GM15510 (cell line): ENCODE data around the gene CCNI.

Experiments used
- POLR2A ChIP-seq: IDR thresholded peaks from 3 replicates; pipeline ENCODE4 v1.6.1; 2011; ENCODE audit warnings: borderline replicate concordance; ENCODE audit not compliant: insufficient read length; ENCODE audit errors: extremely low read depth

The CCNI gene

DNA sequence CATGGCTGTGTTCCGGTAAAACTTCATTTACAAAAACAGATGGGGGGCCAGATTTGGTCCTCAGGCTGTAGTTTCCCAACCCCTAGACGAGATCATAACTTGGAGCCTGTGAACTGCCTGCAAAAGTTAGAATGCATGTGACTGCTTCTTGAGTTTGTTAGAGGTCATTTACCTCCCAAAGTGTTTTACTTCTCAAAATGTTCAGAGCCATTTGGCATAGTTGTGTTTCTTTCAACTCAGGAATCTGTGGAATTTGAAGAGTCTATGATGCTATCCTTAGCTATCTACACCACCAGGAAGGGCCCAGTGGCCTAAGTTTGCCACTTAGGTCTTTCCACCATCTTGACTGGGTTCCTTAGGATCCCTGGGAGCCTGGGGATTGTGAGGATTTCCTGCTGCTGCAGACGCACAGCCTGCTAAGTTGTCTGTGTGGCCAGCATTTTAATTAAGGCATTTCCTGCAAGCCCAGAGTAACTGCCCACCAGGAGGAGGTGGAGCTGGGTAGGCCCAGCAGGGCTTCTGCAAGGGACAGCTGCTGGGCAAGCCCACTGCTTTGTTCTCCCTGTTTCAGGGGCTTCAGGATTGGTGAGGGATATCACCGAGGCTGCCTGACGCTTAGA lies 53.1 kb downstream of the CCNI start:
- no peak for TF ChIP-seq POLR2A

DNA sequence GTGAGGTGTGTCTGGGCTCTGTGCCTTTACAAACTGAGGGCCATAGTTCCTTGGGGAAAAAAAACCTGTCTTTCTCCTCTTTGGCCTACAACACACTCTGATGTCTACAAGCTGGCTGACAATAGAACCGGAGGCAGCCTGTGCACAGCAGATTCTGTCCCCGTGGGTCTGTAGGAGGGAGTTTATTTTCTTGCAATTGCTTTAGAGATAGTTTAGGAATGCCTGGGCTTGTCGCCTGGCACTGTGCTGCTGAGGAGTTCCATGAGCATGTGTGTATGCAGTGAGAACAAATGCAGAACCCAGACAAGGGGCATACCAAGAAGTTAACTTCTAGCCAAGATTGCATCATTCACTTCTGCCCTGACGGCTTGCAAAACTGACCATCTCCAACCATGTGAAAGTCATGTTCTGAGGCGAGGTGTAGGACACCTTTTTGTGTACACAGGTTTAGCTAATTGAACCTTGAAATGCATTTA lies 54.1 kb downstream of the CCNI start:
- TF ChIP-seq POLR2A = no peak

DNA sequence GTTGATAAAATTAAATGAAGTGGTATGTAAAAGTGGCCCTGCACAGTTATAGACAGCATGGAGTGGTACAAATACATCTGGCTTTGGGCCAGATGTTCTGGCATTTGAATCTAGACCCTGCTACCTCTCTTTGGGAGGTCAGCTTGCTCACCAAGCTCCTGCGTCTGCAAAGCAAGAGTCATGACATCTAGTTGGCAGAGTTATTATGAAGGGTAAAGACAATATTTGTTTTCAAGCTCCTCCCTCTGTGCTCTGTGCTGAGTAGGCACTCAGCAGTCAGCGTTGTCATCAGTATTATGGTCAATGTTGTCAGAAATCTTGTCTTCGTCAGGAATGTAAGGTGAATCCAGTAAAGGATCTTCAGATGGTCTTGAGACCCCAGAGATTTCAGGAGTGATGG lies 55.8 kb downstream of the CCNI start:
- TF ChIP-seq POLR2A = no peak

DNA sequence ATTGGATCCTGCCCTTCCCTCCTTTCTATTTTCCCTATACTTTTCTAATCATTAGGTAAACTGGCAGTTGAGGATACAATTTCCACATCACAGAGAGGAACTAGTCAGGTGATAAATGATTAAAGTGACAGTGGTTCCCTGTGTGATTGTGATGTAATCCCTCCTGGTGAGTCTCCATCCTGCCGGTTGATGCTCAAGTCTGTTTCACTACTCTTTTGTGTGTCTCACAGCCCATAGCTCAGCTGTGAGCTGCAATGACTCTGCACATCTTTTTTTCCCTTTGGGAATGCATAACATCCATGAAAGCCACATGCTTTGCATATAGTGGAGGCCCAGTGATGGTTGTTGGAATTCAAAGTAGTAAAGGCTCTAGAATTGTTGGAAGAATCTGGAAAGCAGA lies 60.4 kb downstream of the CCNI start:
- TF ChIP-seq POLR2A = no peak

- TF ChIP-seq POLR2A = no peak
These were observed 61.5 kb downstream of the CCNI start for GRCh38 chr4:77014256-77014655.

- no peak for TF ChIP-seq POLR2A
These were observed 63.1 kb downstream of the CCNI start for GRCh38 chr4:77012726-77013125.

DNA sequence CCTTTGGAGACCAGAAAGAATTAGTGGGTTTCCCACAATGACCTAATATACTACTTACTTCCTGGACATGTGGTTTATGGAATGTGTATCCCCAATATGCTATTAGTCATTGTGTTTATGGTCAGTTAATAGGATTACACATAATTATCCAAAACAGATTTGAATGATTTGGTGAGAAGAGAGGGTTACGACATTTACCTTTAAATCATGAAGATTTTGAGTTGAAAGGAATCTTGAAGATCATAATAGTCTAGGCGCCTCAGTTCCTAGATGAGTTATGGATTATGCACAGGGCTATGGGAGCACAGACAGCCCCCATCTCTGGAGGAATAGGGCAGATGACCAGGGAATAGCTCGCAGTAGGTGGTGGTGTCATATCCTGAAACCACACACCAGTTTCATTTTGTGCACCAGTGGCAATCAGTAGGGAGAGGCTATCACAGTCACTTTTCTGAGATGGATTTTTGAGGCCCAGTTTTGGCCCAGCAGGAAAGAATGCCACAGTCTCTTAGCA lies 64.9 kb downstream of the CCNI start:
- no peak for TF ChIP-seq POLR2A

DNA sequence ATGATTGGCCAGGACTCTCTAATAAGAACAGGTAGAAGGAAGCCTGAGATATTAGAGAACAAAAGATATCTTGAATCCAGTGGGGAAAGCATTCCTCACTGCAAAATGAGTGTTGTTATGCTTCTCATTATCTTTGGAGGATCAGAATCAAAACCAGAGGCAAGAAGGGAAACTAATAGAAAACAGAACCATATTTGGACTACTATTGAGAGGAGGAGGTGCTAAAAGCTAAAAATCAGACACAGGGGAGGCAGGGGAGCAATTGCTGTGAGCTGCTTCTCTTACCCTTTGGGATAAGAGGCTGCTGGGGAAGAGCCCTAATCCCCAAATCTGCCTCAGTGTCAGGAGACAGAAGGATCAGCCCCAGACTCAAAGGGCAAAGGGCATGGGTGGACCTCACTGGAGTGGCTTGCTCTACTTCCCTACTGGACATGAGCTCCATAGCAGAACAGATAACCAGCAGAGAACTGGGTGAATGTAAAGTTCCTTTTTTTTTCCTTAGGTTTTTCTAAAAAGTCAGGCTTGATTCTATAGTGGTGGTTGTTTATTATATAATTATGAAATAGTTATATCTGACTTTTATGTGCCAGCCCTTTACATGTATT lies 66.2 kb downstream of the CCNI start:
- no peak for TF ChIP-seq POLR2A

DNA sequence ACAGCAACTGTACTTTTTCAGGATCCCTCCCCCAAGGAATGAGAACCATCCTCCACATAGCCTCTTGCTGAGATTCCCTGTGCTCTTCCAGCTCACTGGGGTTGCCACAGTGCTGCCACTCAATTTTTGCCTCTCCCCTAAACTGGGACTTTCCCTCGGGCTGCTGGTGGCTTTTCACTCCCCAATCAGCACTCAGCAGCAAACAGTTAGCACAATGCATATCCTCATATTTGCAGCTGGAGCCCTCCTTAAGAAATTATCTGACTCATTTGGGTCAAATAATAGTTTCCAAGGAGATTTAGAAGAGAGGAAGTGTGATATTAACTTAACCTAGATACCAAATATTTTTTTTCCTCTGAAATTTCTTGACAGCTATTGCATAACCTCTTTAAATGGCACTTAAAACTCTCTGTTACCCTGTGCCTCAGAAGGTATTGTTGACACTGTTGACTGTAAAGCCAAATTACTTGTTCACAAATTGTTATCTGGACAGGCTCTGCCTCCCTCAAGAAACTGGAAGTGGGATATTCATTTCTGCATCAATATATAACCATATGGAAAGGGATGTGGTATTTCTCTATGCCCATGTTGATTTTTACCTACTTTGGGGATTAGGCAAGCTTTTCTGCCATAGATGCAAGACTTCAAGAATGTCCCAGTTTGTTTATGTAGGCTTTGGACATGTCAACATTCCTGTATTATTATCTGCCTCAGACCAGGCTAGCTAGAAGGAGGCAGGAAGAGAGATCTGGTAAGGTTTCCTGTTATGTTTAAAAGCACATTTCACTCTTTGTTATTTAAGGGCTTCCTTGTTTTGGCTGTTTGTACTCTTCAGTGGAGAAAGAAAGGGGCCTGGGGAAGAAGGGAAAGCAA lies 68.2 kb downstream of the CCNI start:
- TF ChIP-seq POLR2A = no peak

DNA sequence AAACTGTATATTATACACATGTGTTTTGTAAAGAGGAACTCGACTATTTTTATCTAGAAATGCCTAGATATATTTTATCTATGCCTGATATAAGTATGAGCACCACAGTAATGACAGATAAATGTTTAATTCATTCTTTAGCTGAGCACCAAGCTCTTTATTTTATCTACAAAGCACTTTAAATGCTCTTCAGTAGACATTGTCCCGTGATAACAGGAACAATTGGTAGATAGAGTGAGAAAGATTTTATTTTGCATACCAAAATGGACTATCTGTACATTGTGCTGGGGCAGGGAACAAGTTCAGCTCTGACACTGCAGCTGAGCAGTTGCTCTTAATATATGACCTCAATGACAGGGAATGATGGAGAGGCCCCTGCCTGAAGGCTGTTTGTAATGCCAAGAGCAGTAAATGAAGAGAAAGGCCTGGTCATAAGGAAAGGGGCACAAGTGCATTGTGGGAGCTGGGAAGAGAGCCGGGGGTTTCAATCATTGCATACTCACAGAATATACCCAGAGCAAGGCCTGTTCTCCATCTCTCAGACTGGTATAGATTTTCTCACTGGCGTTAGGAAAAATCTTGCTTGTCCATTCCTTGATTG lies 68.9 kb downstream of the CCNI start:
- no peak for TF ChIP-seq POLR2A

- TF ChIP-seq POLR2A = no peak
These were observed 72.4 kb downstream of the CCNI start for GRCh38 chr4:77003400-77003799.

DNA sequence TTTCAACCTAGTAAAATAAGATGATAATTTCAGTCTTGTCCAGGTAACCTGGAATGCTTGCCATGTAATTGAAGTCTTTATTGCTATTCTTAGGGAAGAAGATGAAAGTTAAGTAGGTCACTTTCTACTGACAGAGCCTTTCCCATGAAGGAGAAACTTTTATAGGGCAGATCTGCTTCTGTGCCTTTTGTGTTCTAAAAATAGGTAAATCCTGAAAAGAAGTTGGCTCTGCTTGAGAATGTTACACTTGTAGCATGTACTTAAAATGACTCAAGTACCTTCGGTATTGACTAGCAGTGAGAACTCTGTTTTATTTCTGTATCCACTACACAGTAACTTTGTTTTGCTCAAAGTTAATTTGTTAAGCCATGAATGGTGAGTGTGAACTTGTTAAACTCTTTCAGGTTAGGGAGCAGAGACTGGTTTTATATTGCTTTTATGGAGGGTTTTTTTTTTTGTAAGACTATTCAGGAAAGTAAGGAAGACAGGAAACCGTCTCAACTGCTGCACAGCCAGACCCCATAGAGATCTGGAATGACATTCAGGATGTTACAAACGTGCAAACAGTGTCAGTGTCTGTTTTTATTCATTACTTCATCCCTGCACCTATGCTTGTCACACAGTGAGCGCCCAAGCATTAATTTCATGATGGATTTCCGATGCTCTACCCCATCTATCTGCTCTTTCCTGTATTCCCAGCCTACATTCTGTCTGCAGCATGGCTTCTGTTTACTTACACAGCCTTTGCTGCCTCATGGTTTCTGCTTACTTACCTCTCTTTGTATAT lies 73.3 kb downstream of the CCNI start:
- no peak for TF ChIP-seq POLR2A

- TF ChIP-seq POLR2A = no peak
These were observed 73.9 kb downstream of the CCNI start for GRCh38 chr4:77001907-77002306.

- no peak for TF ChIP-seq POLR2A
These were observed 77.4 kb downstream of the CCNI start for GRCh38 chr4:76998251-76998901.
